ENCODE data around the gene NOSIP.
A peak's percentile ranks its signal among the peaks of the same experiment; 100 is the strongest.

Gene NOSIP

DNA sequence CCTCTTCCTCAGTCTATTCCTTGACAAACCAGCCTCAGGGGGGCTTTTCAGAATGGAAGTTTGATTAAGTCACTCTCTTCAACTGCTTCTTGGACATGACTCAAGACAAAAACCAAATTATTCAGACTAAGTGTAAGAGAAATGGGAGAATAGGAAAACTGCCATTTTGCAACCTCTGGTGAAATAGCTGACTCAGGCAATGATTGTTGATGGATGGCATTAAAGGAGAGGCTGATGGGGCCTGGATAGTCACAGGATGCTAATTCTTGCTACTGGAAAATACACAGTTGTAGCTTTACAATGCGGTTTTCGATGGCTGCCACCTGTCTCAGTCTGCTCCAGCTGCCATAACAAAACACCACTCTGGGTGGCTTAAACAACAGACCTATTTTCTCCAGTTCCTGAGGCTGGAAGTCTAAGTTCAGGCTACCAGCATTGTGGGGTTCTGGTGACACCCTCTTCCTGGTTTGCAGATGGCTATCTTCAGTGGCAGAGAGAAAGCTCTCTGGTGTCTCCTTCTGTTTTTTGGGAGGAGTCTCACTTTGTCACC, 6.1 kb downstream of the NOSIP start:
- TF ChIP-seq, protein P1, sequence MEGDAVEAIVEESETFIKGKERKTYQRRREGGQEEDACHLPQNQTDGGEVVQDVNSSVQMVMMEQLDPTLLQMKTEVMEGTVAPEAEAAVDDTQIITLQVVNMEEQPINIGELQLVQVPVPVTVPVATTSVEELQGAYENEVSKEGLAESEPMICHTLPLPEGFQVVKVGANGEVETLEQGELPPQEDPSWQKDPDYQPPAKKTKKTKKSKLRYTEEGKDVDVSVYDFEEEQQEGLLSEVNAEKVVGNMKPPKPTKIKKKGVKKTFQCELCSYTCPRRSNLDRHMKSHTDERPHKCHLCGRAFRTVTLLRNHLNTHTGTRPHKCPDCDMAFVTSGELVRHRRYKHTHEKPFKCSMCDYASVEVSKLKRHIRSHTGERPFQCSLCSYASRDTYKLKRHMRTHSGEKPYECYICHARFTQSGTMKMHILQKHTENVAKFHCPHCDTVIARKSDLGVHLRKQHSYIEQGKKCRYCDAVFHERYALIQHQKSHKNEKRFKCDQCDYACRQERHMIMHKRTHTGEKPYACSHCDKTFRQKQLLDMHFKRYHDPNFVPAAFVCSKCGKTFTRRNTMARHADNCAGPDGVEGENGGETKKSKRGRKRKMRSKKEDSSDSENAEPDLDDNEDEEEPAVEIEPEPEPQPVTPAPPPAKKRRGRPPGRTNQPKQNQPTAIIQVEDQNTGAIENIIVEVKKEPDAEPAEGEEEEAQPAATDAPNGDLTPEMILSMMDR (IDR thresholded peaks at IDR 0.05) = no peak

DNA sequence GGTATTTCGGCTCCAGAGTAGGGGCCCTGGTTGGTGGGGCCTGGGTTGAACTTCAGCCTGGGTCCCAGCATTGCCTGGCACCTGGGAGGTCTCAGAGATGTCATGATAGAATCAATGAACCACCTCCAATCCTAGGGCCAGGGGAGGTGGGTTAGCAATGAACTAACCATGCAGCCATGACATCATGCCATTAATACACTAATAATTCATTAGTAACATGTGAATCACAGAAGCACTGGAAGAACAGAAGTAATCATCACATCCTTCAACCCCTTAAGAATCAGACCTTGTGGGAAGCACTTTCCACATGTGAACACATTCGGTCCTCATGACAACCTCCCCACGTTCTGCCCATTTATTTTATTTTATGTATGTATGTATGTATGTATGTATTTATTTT, 6.9 kb downstream of the NOSIP start:
- TF ChIP-seq, protein P1 (IDR thresholded peaks at IDR 0.05) = no peak

DNA sequence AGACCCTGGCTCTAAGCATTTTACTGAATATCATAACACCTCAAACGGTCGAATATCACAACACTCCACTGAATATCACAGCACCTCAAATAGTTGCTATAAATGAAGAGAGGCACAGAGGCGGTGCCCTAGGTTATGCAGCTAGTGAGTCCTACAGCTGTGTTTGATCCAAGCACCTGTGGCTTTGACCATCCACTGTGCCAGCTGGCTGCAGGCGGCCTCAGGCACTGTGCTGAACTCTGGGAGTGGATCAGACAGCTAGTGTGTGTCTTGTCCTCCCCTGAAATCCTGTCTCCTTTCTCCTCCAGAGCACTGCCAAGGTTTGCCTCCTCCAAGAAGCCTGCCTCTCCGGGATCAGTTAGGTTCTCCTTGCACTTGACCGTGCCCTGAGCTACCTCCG, 7.3 kb downstream of the NOSIP start:
- TF ChIP-seq, protein P1 (IDR thresholded peaks at IDR 0.05) = no peak

DNA sequence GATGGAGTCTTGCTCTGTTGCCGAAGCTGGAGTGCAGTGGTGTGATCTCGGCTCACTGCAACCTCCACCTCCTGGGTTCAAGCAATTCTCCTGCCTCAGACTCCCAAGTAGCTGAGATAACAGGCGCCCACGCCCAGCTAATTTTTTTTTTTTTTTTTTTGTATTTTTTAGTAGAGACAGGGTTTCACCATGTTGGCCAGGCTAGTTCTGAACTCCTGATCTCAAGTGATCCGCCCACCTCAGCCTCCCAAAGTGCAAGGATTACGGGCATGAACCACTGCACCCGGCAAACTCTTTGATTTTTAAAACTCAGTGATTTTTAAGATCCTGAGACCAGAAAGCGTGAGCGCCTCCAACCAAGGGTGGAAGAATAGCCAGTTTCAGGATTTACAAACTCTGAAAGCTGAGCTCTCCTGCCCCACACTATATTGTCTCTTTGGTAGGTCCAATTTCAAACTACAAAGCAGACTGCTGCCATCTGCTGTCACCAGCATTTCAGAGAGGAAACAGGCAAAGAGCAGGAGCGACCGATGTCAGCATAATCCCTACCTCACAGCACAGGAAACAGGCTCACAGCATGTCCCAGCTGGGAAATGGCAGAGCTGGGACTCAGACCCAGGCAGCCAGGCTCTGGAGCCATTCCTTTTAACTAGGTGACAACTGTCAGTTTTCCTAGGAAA, 9.2 kb downstream of the NOSIP start:
- TF ChIP-seq, protein P1 (IDR thresholded peaks at IDR 0.05) = peak; percentile 31; the same call in 1 of the 2 replicates

DNA sequence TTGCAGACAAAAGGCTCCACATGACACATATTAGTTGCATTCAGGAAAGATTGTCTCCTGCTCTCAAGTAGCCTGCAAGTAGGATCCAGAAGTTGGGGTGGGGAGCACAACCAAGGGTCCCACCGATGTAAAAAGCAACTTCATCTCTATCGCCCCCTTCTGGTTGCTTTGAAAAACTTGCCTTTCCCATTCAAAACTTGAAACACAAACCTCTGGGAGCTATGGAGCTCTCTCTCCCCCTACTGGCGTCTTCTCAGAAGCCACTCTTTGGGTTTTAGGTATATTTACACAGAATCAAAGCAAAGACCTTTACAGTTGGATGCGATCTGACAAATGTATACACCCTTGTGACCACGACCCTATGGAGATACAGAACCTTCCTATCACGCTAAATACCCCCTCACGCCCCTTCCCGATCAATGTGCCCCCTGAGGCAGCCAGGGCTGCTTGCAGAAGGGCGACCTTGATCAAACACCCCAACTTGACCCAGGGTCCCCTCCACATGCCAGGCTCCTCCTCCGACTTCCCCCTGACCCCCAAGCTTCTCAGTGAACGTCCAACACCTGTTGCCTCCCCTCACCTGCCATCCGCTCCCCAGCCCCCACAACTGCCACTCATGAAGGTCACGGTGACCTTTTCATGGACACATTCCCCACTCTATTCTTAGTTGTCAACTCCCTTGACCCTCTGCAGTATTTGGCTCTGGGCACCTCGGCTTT, 10.1 kb downstream of the NOSIP start:
- TF ChIP-seq, protein P1 (IDR thresholded peaks at IDR 0.05) = peak; percentile 98

GRCh38 chr19:49567861-49568441, 12.4 kb downstream of the NOSIP start:
- TF ChIP-seq, protein P1 (IDR thresholded peaks at IDR 0.05) = no peak

GRCh38 chr19:49566302-49566701, 14.1 kb downstream of the NOSIP start:
- TF ChIP-seq, protein P1 (IDR thresholded peaks at IDR 0.05) = no peak
